Vagina (tissue), 2 donors: ENCODE results near the gene PLD5.

Experiments
- CTCF ChIP-seq, 3 experiments: fragments of 450-650 bp in 2 of 3; fragments of 200-600 bp in 1 of 3; sonication (generic) in 1 of 3; IDR thresholded peaks; one replicate each; pipeline ENCODE4 v1.5.1; 2017 to 2019; ENCODE audit warnings: antibody characterized with exemption in 3 of 3, mild to moderate bottlenecking in 2 of 3, moderate library complexity in 2 of 3
- POLR2A ChIP-seq, 2 donors: fragments of 450-650 bp; IDR thresholded peaks; one replicate each; pipeline ENCODE4 v1.6.1; 2017; ENCODE audit warnings: antibody characterized with exemption in 2 of 2, mild to moderate bottlenecking in 2 of 2, moderate library complexity in 2 of 2

- TF ChIP-seq CTCF (IDR thresholded peaks at IDR 0.05) (no peak), POLR2A (IDR thresholded peaks at IDR 0.05) (no peak)
These were observed 1.3 kb downstream of the PLD5 start for GRCh38 chr1:242522996-242523718.
